Calu3 (cell line): Measurements from ENCODE around the gene ABHD17A. TPM values are rescaled to one million over a fixed set of nuclear protein-coding genes. Genes with fewer than 3 reads are reported as not detected.
A peak's percentile ranks its signal among the peaks of the same experiment; 100 is the strongest.
"Not testable (repeated sequence)": the region's sequence is repeated elsewhere in the genome, so short reads cannot be mapped to it uniquely, and the experiment has no call there.

Experiments used
- Bru-seq: library from RNA; stranded (reverse); fragments of 400-500 nt; gene quantifications from one replicate; lab custom pipeline; 2021; lab: Mats Ljungman, UMichigan
- BruChase-seq, 2 experiments: library from RNA; stranded (reverse); fragments of 400-500 nt; gene quantifications; one replicate each; lab custom pipeline; 2021; lab: Mats Ljungman, UMichigan
- BruUV-seq: library from RNA; stranded (reverse); fragments of 400-500 nt; replicated peaks from 2 replicates; lab custom pipeline; 2021; lab: Mats Ljungman, UMichigan
- CTCF ChIA-PET: fragments of 300-600 bp; sonication (Branson Sonifier 250); formaldehyde crosslinking; loops from one replicate; lab custom pipeline; 2022; ENCODE audit warnings: antibody characterized with exemption; lab: Charles Lee
- DNase-seq: peaks from one replicate; pipeline ENCODE4 v3.0.0; 2022
- H3K27ac Mint-ChIP-seq: one replicate; pipeline ENCODE4 v1.8.0; 2022; ENCODE audit warnings: mixed read lengths; ENCODE audit not compliant: unreplicated experiment
- H3K27me3 Mint-ChIP-seq: one replicate; pipeline ENCODE4 v1.8.0; 2022; ENCODE audit warnings: mixed read lengths; ENCODE audit not compliant: unreplicated experiment
- H3K36me3 Mint-ChIP-seq: one replicate; pipeline ENCODE4 v1.8.0; 2022; ENCODE audit warnings: mild to moderate bottlenecking, moderate library complexity, mixed read lengths; ENCODE audit not compliant: insufficient read depth, unreplicated experiment
- H3K4me1 Mint-ChIP-seq: one replicate; pipeline ENCODE4 v1.8.0; 2022; ENCODE audit warnings: mild to moderate bottlenecking, low read depth, mixed read lengths; ENCODE audit not compliant: unreplicated experiment
- H3K4me3 Mint-ChIP-seq: one replicate; pipeline ENCODE4 v1.8.0; 2022; ENCODE audit warnings: mild to moderate bottlenecking, low read depth, moderate library complexity, mixed read lengths; ENCODE audit not compliant: unreplicated experiment
- H3K9me3 Mint-ChIP-seq: one replicate; pipeline ENCODE4 v1.8.0; 2022; ENCODE audit warnings: low read depth, mixed read lengths; ENCODE audit not compliant: unreplicated experiment
- CTCF ChIP-seq: fragments of 200-600 bp; IDR thresholded peaks from one replicate; pipeline ENCODE4 v1.8.0; 2022; ENCODE audit warnings: antibody characterized with exemption; ENCODE audit not compliant: unreplicated experiment
- intact Hi-C: fragments of 100-400 bp; cut with micrococcal nuclease; formaldehyde crosslinking; loops from one replicate; pipeline ENCODE4 v1.10.0; 2022; ENCODE audit not compliant: unreplicated experiment
- long read RNA-seq: library from polyadenylated mRNA; stranded (forward); transcript quantifications from one replicate; pipeline ENCODE4 v2.0.0, GENCODE V29; 2022
- total RNA-seq: library from RNA; stranded (reverse); gene quantifications from 2 replicates; pipeline ENCODE4 v1.2.3, GENCODE V29; 2022

ABHD17A gene
- 35.2 and 36.9 TPM in 2 replicates for total RNA-seq
- percentile 48 among the genes with signal in this experiment for Bru-seq, nascent RNA
- percentile 69 among the genes with signal in this experiment for BruChase-seq, experiment 1, labeled RNA remaining after a 6-hour chase
- percentile 70 among the genes with signal in this experiment for BruChase-seq, experiment 2, labeled RNA remaining after a 2-hour chase
- long read RNA-seq, full-length matches to known transcripts = 78 of 96 reads
- long read RNA-seq, partial matches to known transcripts = 13 of 96 reads
- long read RNA-seq, other reads (novel, unspliced or antisense) = 5 of 96 reads

GRCh38 chr19:1885398-1886119 lies at the start of gene ABHD17A:
Gene ABHD17A (minus strand): TSS chr19:1885496. CDS start chr19:1881566, 3,930 bp downstream.
- Mint-ChIP-seq H3K4me1 (peaks cover 28% of the 10 kb centered on the region), H3K27ac (peak within 1 kb of the TSS; percentile 77), H3K4me3 (peak within 1 kb of the TSS; percentile 91), H3K36me3 (peaks cover 19% of the 10 kb centered on the region)
- CTCF ChIA-PET = interaction anchor here (0.6 to 1.2 kb wide), 4 partner anchors 9 to 427 kb away, joined by 3 to 5 read pairs (median 4); no protein-coding TSS in a partner anchor
- H3K27me3 Mint-ChIP-seq, H3K9me3 Mint-ChIP-seq, intact Hi-C loops, BruUV-seq: not testable (repeated sequence)
- peak; percentile 90 for DNase-seq

- H3K4me3 Mint-ChIP-seq = no peak overlapping the region
- no peak for DNase-seq
- peaks cover 2% of the 10 kb centered on the region for H3K9me3 Mint-ChIP-seq
- peaks cover 15% of the 10 kb centered on the region for H3K4me1 Mint-ChIP-seq
- H3K36me3 Mint-ChIP-seq = peaks cover 16% of the 10 kb centered on the region
- peaks cover 14% of the 10 kb centered on the region for H3K27me3 Mint-ChIP-seq
- CTCF ChIA-PET = no interaction called here
- BruUV-seq = no TSS peak
- no peak overlapping the region for H3K27ac Mint-ChIP-seq
- no peak for TF ChIP-seq CTCF
- intact Hi-C loops = no loop called here
Observed at GRCh38 chr19:1933942-1934341, 48.6 kb upstream of the ABHD17A start.

DNA sequence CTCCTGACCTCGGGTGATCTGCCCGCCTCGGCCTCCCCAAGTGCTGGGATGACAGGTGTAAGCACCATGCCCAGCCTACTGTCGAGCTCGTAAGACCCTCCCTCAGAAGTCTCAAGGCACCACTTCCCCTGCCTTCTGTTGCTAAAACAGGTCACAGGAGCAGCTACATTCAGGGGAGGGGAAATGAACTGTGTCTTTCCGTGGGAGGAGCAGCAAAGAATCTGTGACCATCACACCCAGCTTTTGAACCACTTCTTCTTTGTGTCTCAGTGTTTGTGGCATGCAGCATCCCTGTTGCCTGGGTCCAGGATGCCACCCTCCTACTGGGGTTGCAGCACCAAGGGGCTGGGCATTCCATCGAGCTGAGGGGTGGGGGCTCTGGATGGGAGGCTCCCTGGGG lies 47.9 kb upstream of the ABHD17A start:
- no TSS peak for BruUV-seq
- CTCF ChIA-PET = no interaction called here
- TF ChIP-seq CTCF = no peak
- peaks cover 15% of the 10 kb centered on the region for H3K4me1 Mint-ChIP-seq
- H3K27ac Mint-ChIP-seq = no peak overlapping the region
- no peak overlapping the region for H3K4me3 Mint-ChIP-seq
- intact Hi-C loops = no loop called here
- H3K36me3 Mint-ChIP-seq = peaks cover 16% of the 10 kb centered on the region
- peaks cover 14% of the 10 kb centered on the region for H3K27me3 Mint-ChIP-seq
- peaks cover 2% of the 10 kb centered on the region for H3K9me3 Mint-ChIP-seq
- no peak for DNase-seq

DNA sequence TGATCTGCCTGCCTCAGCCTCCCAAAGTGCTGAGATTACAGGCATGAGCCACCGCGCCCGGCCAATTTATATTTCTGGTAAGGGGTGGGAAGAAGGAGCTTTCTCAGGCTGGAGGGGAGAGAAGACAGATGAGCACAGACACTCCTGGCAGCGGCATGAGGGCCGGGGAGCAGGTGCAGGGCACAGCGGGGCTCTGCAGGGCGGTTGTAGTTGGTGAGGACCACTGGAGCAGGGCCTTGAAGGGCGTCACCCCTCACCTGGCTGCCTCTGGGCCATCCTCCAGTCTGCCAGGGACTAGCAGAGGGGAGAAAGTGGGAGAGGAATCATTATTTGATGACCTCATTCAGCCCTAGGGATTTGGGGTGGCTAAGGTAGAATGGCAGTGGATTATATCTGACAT lies 47.1 kb upstream of the ABHD17A start:
- H3K4me3 Mint-ChIP-seq = no peak overlapping the region
- peaks cover 14% of the 10 kb centered on the region for H3K27me3 Mint-ChIP-seq
- peaks cover 15% of the 10 kb centered on the region for H3K4me1 Mint-ChIP-seq
- no peak for DNase-seq
- peaks cover 2% of the 10 kb centered on the region for H3K9me3 Mint-ChIP-seq
- BruUV-seq = no TSS peak
- TF ChIP-seq CTCF = no peak
- H3K36me3 Mint-ChIP-seq = peaks cover 16% of the 10 kb centered on the region
- CTCF ChIA-PET = interaction anchor here (0.6 kb wide), 1 partner anchor 10 kb away, joined by 3 read pairs; no protein-coding TSS in a partner anchor
- intact Hi-C loops = no loop called here
- no peak overlapping the region for H3K27ac Mint-ChIP-seq
